T-cell (primary cell): ENCODE measurements around the gene APC2. TPM values are rescaled to one million over a fixed set of nuclear protein-coding genes. Genes with fewer than 3 reads are reported as not detected.

Experiments used
- ATAC-seq, 4 experiments: fragments of 200-7000 bp in 3 of 4; fragments of 150-1000 bp in 1 of 4; cut with Tn5 transposase; replicated peaks in 1 of 4; 1 replicate in 3 of 4; 2 replicates in 1 of 4; pipeline ENCODE4 v1.10.0; 2021; ENCODE audit warnings: moderate library complexity in 3 of 4, mild to moderate bottlenecking in 2 of 4, moderate number of reproducible peaks in 1 of 4
- CTCF ChIA-PET, 2 donors: fragments of 300-600 bp; sonication (Branson Sonifier 250); formaldehyde crosslinking; loops; one replicate each; lab custom pipeline; 2022; ENCODE audit warnings: antibody characterized with exemption in 2 of 2; lab: Charles Lee
- POLR2A ChIA-PET, 2 donors: fragments of 300-600 bp; sonication (Branson Sonifier 250); formaldehyde crosslinking; loops; one replicate each; lab custom pipeline; 2022; ENCODE audit warnings: antibody characterized with exemption in 2 of 2; lab: Charles Lee
- DNase-seq, 35 experiments: peaks; one replicate each; pipeline versions ENCODE4 v3.0.0 to v3.0.0-alpha.2; 2013 to 2023
- H3K27ac ChIP-seq: one replicate; pipeline ENCODE4 v1.5.1; 2013; ENCODE audit warnings: low read length
- H3K27me3 ChIP-seq, 2 experiments: replicated peaks in 1 of 2; 1 replicate in 1 of 2; 2 replicates in 1 of 2; pipeline versions ENCODE4 v1.6.1 to v1.7.0; 2013; ENCODE audit warnings: low read length in 1 of 2, mixed read lengths in 1 of 2; ENCODE audit not compliant: control insufficient read depth in 2 of 2, insufficient read depth in 2 of 2; ENCODE audit errors: extremely low read depth in 1 of 2
- H3K36me3 ChIP-seq, 2 donors: 1 replicate in 1 of 2; 2 replicates in 1 of 2; pipeline versions ENCODE4 v1.6.1 to v1.7.0; 2013; ENCODE audit warnings: low read length in 1 of 2; ENCODE audit not compliant: control insufficient read depth in 2 of 2, insufficient read depth in 1 of 2; ENCODE audit errors: extremely low read depth in 1 of 2
- H3K4me1 ChIP-seq, 2 experiments: 1 replicate in 1 of 2; 2 replicates in 1 of 2; pipeline versions ENCODE4 v1.6.1 to v1.7.0; 2013; ENCODE audit warnings: low read length in 2 of 2, mixed read lengths in 1 of 2; ENCODE audit not compliant: insufficient read depth in 2 of 2, control insufficient read depth in 1 of 2; ENCODE audit errors: extremely low read depth in 1 of 2
- H3K4me3 ChIP-seq, 2 donors: 1 replicate in 1 of 2; 2 replicates in 1 of 2; pipeline versions ENCODE4 v1.5.1 to v1.7.0; 2013; ENCODE audit warnings: mild to moderate bottlenecking in 2 of 2, low read length in 1 of 2, moderate library complexity in 1 of 2; ENCODE audit not compliant: control insufficient read depth in 1 of 2; ENCODE audit errors: extremely low read depth in 1 of 2
- H3K9me3 ChIP-seq: 2 replicates; pipeline ENCODE4 v1.7.0; 2013
- H3K27ac Mint-ChIP-seq, 2 donors: one replicate each; pipeline ENCODE4 v1.8.0; 2020 to 2021; ENCODE audit warnings: mild to moderate bottlenecking in 2 of 2, mixed read lengths in 2 of 2
- H3K27me3 Mint-ChIP-seq, 2 donors: one replicate each; pipeline ENCODE4 v1.8.0; 2021 to 2022; ENCODE audit warnings: mixed read lengths in 2 of 2
- H3K36me3 Mint-ChIP-seq: one replicate; pipeline ENCODE4 v1.8.0; 2021; ENCODE audit warnings: mixed read lengths
- H3K4me1 Mint-ChIP-seq, 3 donors: one replicate each; pipeline ENCODE4 v1.8.0; 2020 to 2022; ENCODE audit warnings: mixed read lengths in 3 of 3, mild to moderate bottlenecking in 1 of 3
- H3K4me3 Mint-ChIP-seq, 3 donors: one replicate each; pipeline ENCODE4 v1.8.0; 2020 to 2022; ENCODE audit warnings: mild to moderate bottlenecking in 3 of 3, mixed read lengths in 3 of 3, moderate library complexity in 3 of 3
- H3K9me3 Mint-ChIP-seq, 3 donors: one replicate each; pipeline ENCODE4 v1.8.0; 2020 to 2022; ENCODE audit warnings: mixed read lengths in 3 of 3
- WGBS: methylation state at CpG from one replicate; pipeline ENCODE4 v1.1.5; 2013; ENCODE audit warnings: missing lambda C conversion rate; ENCODE audit not compliant: insufficient coverage; 5-methylcytosine and 5-hydroxymethylcytosine counted together
- total RNA-seq, 35 experiments: library from RNA in 6 of 35; stranded (reverse) in 6 of 35; fragments of 120-200 nt in 1 of 35; gene quantifications; one replicate each; pipeline versions ENCODE4 v1.2.1 to v1.2.4 and lab custom pipeline; 2013 to 2026

Gene APC2
- total RNA-seq, 5 donors from 2014 or later (not counting 1 experiment from before 2014, with no cell fraction given) = 0.08 to 0.29 (median 0.13) TPM

GRCh38 chr19:1503089-1503924 lies 53.4 kb downstream of the APC2 start:
- no peak overlapping the region for H3K4me3 ChIP-seq
- ChIA-PET CTCF (no interaction called here), POLR2A (no interaction called here)
- Mint-ChIP-seq H3K4me3 (peak overlapping the region in 1 of 3 donors; percentile 31), H3K36me3 (no peaks in the 10 kb centered on the region), H3K4me1 (peaks cover 11 to 16% (median 14%) of the 10 kb centered on the region in 3 donors), H3K27ac (no peak overlapping the region), H3K27me3 (peaks cover 3 to 6% of the 10 kb centered on the region in 2 donors), H3K9me3 (no peaks in the 10 kb centered on the region)
- WGBS = 10% methylated on average over 44 of the region's 49 CpGs
- H3K4me1 ChIP-seq = peaks cover 0 to 28% of the 10 kb centered on the region in 2 experiments
- H3K27ac ChIP-seq = no peak overlapping the region
- peaks cover 0 to 56% of the 10 kb centered on the region in 2 experiments for H3K27me3 ChIP-seq
- peak in 29 of 35 experiments; percentile 26 to 76 (median 51) for DNase-seq
- ATAC-seq = peak in 3 of 4 experiments; percentile 11 to 33 (median 29)
- H3K9me3 ChIP-seq = no peaks in the 10 kb centered on the region
- H3K36me3 ChIP-seq = no peaks in the 10 kb centered on the region

GRCh38 chr19:1503925-1504773 lies 54.2 kb downstream of the APC2 start:
- ChIA-PET CTCF (interaction anchor here in 1 of 2 donors (0.6 kb wide), 1 partner anchor 49 kb away, joined by 5 read pairs; no protein-coding TSS in a partner anchor), POLR2A (no interaction called here)
- Mint-ChIP-seq H3K4me3 (peak overlapping the region in 1 of 3 donors; percentile 31), H3K27ac (no peak overlapping the region), H3K4me1 (peaks cover 11 to 20% (median 19%) of the 10 kb centered on the region in 3 donors), H3K27me3 (peaks cover 3 to 6% of the 10 kb centered on the region in 2 donors), H3K9me3 (no peaks in the 10 kb centered on the region), H3K36me3 (no peaks in the 10 kb centered on the region)
- H3K4me3 ChIP-seq = no peak overlapping the region
- H3K9me3 ChIP-seq = no peaks in the 10 kb centered on the region
- no peaks in the 10 kb centered on the region for H3K36me3 ChIP-seq
- ATAC-seq = no peak
- no peak for DNase-seq
- no peak overlapping the region for H3K27ac ChIP-seq
- H3K4me1 ChIP-seq = peaks cover 0 to 32% of the 10 kb centered on the region in 2 experiments
- peaks cover 0 to 61% of the 10 kb centered on the region in 2 experiments for H3K27me3 ChIP-seq
- WGBS = 66% methylated on average over 16 of the region's 23 CpGs

- no peak overlapping the region for H3K27ac Mint-ChIP-seq
- ChIA-PET CTCF (interaction anchor here in 1 of 2 donors (0.6 kb wide), 1 partner anchor 48 kb away, joined by 5 read pairs; no protein-coding TSS in a partner anchor), POLR2A (no interaction called here)
These were observed 55.1 kb downstream of the APC2 start for GRCh38 chr19:1505012-1505411.

GRCh38 chr19:1505991-1506881 lies 56.3 kb downstream of the APC2 start:
- Mint-ChIP-seq H3K27ac (no peak overlapping the region), H3K9me3 (no peaks in the 10 kb centered on the region), H3K27me3 (peaks cover 3 to 8% of the 10 kb centered on the region in 2 donors), H3K36me3 (no peaks in the 10 kb centered on the region), H3K4me3 (no peak overlapping the region), H3K4me1 (peaks cover 11 to 28% (median 25%) of the 10 kb centered on the region in 3 donors)
- ChIA-PET POLR2A (interaction anchor here in 1 of 2 donors (0.5 kb wide), 1 partner anchor 1337 kb away, joined by 7 read pairs; no protein-coding TSS in a partner anchor), CTCF (no interaction called here)
- peaks cover 0 to 36% of the 10 kb centered on the region in 2 experiments for H3K4me1 ChIP-seq
- H3K36me3 ChIP-seq = no peaks in the 10 kb centered on the region
- no peak overlapping the region for H3K4me3 ChIP-seq
- DNase-seq (no peak), ATAC-seq (no peak)
- WGBS = 91% methylated on average over 35 of the region's 45 CpGs
- no peaks in the 10 kb centered on the region for H3K9me3 ChIP-seq
- H3K27ac ChIP-seq = no peak overlapping the region
- H3K27me3 ChIP-seq = peaks cover 0 to 75% of the 10 kb centered on the region in 2 experiments

More at GRCh38 chr19:1505012-1505411, 55.1 kb downstream of the APC2 start:
- H3K4me1 ChIP-seq = peaks cover 0 to 32% of the 10 kb centered on the region in 2 experiments
- H3K36me3 ChIP-seq = no peaks in the 10 kb centered on the region
- no peak overlapping the region for H3K27ac ChIP-seq
- ATAC-seq (no peak), DNase-seq (no peak)
- 73% methylated on average over 8 of the region's 8 CpGs for WGBS
- no peaks in the 10 kb centered on the region for H3K36me3 Mint-ChIP-seq
- peaks cover 0 to 66% of the 10 kb centered on the region in 2 experiments for H3K27me3 ChIP-seq
- H3K4me3 ChIP-seq = no peak overlapping the region
- no peaks in the 10 kb centered on the region for H3K9me3 Mint-ChIP-seq
- H3K9me3 ChIP-seq = no peaks in the 10 kb centered on the region
- peaks cover 3 to 7% of the 10 kb centered on the region in 2 donors for H3K27me3 Mint-ChIP-seq
- no peak overlapping the region for H3K4me3 Mint-ChIP-seq
- H3K4me1 Mint-ChIP-seq = peaks cover 11 to 23% (median 23%) of the 10 kb centered on the region in 3 donors

GRCh38 chr19:1507192-1507660 lies 57.3 kb downstream of the APC2 start:
- H3K36me3 Mint-ChIP-seq = no peaks in the 10 kb centered on the region
- no peaks in the 10 kb centered on the region for H3K9me3 ChIP-seq

More at GRCh38 chr19:1507192-1507660, 57.3 kb downstream of the APC2 start:
- Histone ChIP-seq H3K4me3 (no peak overlapping the region), H3K27ac (peak overlapping the region; percentile 43), H3K27me3 (peaks cover 0 to 81% of the 10 kb centered on the region in 2 experiments), H3K4me1 (peaks cover 0 to 43% of the 10 kb centered on the region in 2 experiments), H3K36me3 (no peaks in the 10 kb centered on the region)
- H3K4me1 Mint-ChIP-seq = peaks cover 13 to 31% (median 25%) of the 10 kb centered on the region in 3 donors
- DNase-seq (no peak), ATAC-seq (no peak)
- CTCF ChIA-PET = no interaction called here
- H3K9me3 Mint-ChIP-seq = no peaks in the 10 kb centered on the region
- H3K4me3 Mint-ChIP-seq = peak overlapping the region in 1 of 3 donors; percentile 81
- POLR2A ChIA-PET = no interaction called here
- no peak overlapping the region for H3K27ac Mint-ChIP-seq
- WGBS = 81% methylated on average over 21 of the region's 23 CpGs
- peaks cover 3 to 8% of the 10 kb centered on the region in 2 donors for H3K27me3 Mint-ChIP-seq
